Urothelium cell line (cell line): Measurements from ENCODE around the gene GTSE1.

Experiments
- DNase-seq: peaks from one replicate; pipeline ENCODE4 v3.0.0; 2011; ENCODE audit warnings: low spot score, mixed read lengths
- FAIRE-seq: peaks from 2 replicates; lab custom pipeline; 2011; peaks lifted over from hg19 to GRCh38; lab: Jason Lieb, UNC

The GTSE1 gene

DNA sequence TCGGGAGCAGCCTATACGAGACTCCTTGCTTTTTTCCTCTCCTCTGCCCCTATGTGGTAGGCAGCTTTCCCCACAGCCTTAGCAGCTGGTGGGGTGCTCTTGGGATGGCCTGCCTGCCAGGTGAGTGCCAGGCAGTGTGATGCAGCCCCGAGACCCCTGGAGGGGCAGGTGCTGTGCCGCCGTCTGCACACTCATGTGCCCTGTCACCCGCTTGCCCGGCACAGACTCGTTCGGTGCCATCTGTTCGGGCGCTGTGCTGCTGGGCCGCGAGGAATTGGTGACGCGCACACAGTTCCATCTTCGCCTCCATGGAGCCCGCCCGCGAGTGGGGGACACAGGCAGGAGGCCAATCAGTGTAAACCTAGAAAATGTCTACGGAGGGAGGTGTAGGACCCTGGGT lies 54.0 kb downstream of the GTSE1 start:
- FAIRE-seq = no peak
- DNase-seq = no peak

DNA sequence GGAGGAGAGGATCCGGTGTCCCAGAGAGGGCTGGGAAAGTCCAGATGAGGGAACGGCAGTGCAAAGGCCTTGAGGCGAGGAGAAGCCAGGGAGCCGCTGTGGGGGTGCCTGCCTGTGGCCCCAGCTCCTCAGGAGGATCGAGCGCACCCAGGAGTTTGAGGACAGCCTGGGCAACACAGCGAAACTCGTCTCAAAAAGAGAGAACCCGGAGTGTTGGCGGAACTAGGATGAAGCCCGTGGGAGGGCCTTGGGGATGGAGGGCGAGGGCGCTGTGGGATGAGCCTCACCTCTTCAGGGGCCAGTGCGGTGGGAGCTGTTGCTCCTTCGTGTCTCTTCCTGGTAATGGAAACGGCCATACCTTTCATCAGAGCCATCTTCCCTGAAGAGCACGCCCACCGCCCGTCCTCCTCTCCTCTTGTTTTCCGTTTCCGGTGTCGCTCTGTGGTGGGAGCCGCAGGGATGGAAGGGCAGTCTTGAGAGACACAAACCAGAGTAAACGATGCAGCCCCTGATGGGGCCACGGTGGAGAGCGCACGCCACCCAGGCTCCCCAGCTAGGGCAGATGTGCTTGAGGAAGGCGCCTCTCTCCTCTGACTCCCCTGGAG lies 54.6 kb downstream of the GTSE1 start:
- FAIRE-seq (no peak), DNase-seq (no peak)

DNA sequence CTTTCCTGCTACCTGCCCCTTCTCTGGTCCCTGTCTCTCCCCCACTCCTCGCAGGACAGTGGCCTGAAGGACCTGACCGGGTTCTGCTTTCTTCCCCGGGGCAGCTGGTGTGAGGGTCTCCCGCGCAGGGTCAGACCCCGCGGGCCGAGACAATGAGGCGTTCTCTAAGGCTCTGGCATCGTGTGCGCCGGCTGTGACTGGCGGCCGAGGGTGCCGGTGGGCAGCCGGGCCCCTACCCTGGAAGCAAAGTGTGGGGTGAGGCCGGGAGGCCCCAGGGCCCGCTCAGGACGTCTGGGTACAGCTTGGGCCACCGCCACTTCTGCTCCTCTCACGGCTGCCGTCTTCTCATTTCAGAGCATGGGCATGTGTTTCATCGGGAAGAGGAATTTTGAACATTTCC lies 55.1 kb downstream of the GTSE1 start:
- FAIRE-seq = no peak
- no peak for DNase-seq

GRCh38 chr22:46352276-46352675 lies 55.6 kb downstream of the GTSE1 start:
- DNase-seq (no peak), FAIRE-seq (no peak)

DNA sequence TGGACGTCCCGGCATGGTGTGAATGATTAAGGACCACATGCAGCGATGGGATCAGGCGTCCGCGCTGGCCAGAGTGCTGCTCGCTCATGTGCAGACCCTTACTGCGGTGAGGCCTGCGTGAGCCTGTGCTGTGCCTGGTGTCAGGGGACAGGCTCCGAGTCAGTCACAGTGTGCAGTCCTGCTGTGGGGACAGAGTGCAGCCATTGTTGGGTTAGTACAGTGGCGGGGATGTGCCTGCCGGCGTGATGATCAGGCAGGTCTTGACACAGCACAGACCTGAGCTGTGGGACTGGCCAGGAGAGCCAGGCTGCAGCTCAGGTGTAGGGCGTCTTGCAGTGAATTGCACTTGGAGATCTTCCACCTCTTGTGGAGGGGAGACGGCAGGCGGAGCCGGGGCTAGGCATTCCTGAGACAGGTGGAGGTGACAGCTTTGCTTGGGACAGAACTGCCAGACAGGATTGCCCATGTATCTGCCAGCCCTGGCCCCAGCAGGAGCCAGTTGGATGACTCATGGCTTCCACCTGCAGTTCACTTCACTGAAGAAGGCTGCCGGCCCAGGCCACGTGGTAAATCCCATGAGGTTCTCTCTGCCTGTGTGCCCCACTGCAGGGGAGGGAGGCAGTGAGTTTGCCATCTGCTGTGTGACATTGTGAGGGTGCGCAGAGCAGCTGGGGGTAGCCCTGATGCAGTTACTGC lies 56.2 kb downstream of the GTSE1 start:
- FAIRE-seq (peak; percentile 81), DNase-seq (peak; percentile 80)

DNA sequence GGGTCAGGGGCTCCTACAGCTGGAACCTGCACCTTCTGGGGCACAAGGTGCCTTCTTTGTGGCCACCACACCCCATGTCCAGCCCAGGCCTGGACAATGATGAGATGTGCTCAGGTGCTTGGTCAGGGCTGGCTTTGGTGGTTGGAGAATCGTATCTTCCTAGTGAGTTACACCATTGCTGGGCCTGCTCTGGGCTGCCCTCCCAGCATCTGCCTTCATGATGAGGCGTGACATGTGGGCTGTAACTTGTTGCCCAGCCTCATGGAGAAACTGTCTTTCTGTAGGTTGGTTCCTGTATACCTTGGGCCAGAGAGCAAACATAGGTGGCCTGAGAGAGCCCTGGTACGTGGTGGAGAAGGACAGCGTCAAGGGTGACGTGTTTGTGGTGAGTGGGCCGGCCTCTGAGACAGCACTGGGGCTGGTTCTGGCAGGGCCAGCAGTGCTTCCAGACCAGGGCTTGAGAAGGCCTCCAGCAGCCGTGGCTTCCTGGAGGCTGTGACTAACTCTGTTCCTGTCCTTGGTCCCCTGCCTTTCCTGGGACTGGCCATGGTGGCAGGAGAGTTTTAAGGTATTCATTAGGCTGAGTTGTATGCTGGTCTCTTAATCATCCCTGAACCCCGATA lies 56.9 kb downstream of the GTSE1 start:
- FAIRE-seq (peak; percentile 20), DNase-seq (no peak)

- DNase-seq = no peak
- FAIRE-seq = no peak
Observed at GRCh38 chr22:46354176-46354992, 57.7 kb downstream of the GTSE1 start.

DNA sequence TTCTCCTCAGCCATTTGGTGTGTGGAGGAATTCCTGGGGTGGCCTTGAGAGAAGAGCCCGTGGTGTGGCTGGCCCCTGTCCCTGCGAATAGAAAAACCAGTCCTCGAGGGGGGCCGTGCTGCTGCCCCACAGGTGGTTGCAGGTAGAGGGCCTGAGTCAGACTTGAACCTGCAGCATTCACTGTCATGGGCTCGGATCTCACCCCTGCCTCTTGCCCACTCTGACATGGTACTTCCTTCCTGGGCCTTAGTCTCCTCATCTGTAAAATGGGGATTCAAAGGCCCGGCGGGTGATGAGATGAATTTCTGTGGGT lies 58.3 kb downstream of the GTSE1 start:
- no peak for FAIRE-seq
- DNase-seq = no peak

GRCh38 chr22:46355369-46355995 lies 58.8 kb downstream of the GTSE1 start:
- peak; percentile 83 for DNase-seq
- peak; percentile 46 for FAIRE-seq

DNA sequence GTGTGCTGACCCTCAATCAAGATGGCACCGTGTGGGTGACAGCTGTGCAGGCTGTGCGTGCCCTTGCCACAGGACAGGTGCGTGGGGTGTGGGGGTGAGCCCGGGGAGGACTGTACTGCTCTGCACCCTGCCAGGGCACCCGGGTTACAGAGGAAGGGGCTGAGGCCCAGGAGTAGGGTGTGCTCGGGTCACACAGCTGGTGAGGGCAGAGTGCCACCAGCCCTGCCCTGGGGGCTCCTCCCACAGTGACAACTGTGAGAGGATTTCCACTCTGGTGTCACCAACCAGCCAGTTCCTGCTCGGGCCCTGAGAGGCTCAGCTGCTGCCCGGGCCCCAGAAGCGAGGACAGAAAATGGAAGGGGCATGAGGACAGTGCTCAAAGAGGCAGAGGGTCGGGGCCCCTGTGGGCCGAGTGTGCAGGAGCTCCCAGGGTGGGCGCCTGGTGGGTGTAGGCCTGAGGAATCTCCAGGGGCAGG lies 59.4 kb downstream of the GTSE1 start:
- DNase-seq (no peak), FAIRE-seq (no peak)

GRCh38 chr22:46356496-46357480 lies 60.1 kb downstream of the GTSE1 start:
- FAIRE-seq (no peak), DNase-seq (no peak)

DNA sequence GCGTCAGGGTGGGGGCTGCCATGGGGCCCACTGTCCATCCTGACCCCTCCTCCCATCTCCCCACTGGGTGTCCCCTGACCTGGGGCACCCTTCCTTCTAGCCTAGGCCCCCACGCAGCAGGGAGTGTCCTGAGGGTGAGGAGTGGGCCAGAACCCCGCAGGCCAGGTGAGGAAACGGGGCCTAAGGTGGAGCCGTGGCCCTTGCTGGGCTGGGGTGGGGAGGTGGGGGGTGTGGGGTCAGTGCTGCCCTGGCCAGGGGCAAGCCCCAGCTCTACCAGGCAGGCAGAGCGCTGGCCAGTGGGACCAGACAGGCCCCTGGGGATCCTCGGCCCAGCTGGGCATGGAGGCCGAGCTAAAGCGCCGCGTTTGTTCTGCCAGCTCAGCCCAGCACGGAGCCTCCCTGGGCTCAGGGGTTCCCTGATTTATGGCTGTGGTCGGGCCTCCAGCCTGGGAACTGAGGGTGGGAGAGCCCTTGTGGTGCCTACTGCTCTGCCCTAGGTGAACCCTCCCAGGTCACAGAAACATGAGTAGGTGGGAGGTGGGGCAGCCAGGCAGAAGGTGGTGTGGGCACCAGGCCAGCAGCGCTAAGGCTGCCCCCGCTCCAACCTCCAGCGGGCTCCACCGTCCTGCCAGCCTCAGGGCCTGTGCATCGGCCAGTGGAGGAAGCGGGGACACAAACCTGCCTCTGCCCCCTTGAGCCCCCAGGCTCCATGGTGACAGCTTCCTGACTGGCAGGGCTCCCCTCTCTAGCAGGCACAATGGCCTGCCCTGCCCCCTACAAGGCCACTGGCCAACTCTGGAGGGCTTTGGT lies 61.2 kb downstream of the GTSE1 start:
- no peak for DNase-seq
- no peak for FAIRE-seq

- FAIRE-seq = no peak
- no peak for DNase-seq
Observed at GRCh38 chr22:46358766-46359165, 62.1 kb downstream of the GTSE1 start.

DNA sequence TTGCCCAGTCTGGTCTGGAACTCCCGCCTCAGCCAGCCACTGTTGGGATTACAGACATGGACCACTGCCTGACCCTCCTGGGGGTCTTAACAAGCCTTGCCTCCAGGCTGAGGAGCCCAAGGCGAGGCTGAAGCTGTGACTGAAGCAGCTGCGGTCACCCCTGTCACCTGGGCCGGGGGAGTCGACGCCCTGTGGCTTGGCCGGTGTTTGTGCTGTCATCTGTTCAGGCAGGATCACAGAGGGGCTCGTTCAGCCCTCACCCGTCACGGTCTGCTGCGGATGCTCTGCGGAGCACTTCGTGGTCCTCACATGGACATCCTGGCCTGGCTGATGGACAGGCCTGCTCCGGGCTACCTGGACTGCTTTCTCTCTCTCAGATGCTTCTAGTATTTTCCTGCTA lies 62.7 kb downstream of the GTSE1 start:
- DNase-seq = no peak
- no peak for FAIRE-seq

- DNase-seq (no peak), FAIRE-seq (no peak)
Observed at GRCh38 chr22:46360097-46360496, 63.4 kb downstream of the GTSE1 start.

DNA sequence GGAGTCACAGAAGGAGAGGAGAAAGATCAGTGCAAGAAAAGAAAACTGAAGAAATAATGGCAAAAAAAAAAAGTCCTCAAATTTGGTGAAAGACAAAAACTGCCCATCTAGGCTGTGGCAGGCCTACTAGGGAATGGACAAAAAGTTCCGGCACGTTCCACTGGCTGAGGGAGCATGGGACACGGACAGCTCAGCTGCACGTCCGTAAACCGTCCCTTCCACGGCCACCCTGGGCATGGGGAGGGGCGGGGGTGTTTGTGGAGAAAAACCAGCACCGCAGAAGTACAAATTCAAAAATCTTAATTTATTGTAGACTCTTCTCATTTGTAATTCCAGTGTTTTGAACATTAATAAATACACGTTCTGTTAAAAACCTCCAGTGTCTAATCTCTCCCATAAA lies 64.2 kb downstream of the GTSE1 start:
- no peak for DNase-seq
- no peak for FAIRE-seq

GRCh38 chr22:46361826-46362202 lies 65.1 kb downstream of the GTSE1 start:
- FAIRE-seq (no peak), DNase-seq (no peak)

GRCh38 chr22:46362203-46362933 lies 65.7 kb downstream of the GTSE1 start:
- DNase-seq (no peak), FAIRE-seq (no peak)
